Transverse colon (tissue), 3 donors: ENCODE data around the gene TRIM43B.
"Not testable (repeated sequence)": the region's sequence is repeated elsewhere in the genome, so short reads cannot be mapped to it uniquely, and the experiment has no call there.

Experiments
- EP300 ChIP-seq: sonication (generic); formaldehyde crosslinking; IDR thresholded peaks from one replicate; pipeline ENCODE4 v1.6.1; 2017; ENCODE audit warnings: antibody characterized with exemption, low read depth
- POLR2A ChIP-seq: fragments of 450-650 bp; IDR thresholded peaks from one replicate; pipeline ENCODE4 v1.6.1; 2016; ENCODE audit warnings: antibody characterized with exemption, mild to moderate bottlenecking, moderate library complexity
- TF ChIP-seq, protein P1 (sequence below), 5 experiments: fragments of 200-600 bp in 3 of 5; fragments of 450-650 bp in 2 of 5; sonication (generic) in 3 of 5; IDR thresholded peaks; 1 replicate in 2 of 5; 2 replicates in 3 of 5; pipeline ENCODE4 v1.5.1; 2016 to 2017; ENCODE audit warnings: antibody characterized with exemption in 5 of 5, inconsistent platforms in 3 of 5, mild to moderate bottlenecking in 2 of 5, moderate library complexity in 1 of 5

DNA sequence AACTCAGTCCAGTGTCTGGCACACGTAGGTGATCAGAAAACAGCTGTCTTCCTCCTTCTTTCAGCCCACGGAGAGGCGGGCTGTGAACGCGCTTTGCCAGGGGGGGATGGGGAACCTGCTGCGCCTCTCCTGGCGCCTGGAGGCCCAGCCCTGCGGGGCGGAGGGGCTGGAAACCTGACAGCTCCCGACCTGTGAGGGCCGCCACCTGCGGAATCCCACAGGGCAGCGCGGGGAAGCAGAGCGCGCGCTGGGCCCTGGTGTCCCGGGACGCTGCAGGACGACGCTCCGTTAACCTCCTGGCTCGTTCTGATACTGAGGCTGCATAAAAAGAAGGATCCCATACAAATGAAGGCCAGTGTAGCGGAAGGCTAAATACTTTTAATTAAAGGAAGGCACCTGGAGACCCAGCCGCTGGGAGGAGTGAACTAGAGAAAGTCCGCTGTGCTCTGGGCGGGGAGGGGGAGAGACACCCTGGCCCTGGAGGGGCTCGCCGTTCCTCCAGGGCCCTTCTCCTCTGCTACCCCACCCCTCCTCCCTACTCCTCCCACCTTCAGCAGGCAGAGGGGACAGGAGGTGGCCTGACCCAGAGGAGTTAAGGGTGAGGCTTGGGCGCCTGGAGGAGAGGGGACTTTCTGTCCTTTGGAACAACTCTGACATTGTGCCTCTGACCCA lies 57.2 kb downstream of the TRIM43B start:
- not testable (repeated sequence) for TF ChIP-seq EP300, POLR2A
- TF ChIP-seq, protein P1, sequence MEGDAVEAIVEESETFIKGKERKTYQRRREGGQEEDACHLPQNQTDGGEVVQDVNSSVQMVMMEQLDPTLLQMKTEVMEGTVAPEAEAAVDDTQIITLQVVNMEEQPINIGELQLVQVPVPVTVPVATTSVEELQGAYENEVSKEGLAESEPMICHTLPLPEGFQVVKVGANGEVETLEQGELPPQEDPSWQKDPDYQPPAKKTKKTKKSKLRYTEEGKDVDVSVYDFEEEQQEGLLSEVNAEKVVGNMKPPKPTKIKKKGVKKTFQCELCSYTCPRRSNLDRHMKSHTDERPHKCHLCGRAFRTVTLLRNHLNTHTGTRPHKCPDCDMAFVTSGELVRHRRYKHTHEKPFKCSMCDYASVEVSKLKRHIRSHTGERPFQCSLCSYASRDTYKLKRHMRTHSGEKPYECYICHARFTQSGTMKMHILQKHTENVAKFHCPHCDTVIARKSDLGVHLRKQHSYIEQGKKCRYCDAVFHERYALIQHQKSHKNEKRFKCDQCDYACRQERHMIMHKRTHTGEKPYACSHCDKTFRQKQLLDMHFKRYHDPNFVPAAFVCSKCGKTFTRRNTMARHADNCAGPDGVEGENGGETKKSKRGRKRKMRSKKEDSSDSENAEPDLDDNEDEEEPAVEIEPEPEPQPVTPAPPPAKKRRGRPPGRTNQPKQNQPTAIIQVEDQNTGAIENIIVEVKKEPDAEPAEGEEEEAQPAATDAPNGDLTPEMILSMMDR (IDR thresholded peaks at IDR 0.05), result not testable (repeated sequence)
